Measurements from ENCODE around the gene ATP9B.

ATP9B gene

GRCh38 chr18:79239631-79240030, 170.4 kb downstream of the ATP9B start:
- no peak overlapping the region for H3K4me3 ChIP-seq (ENCODE audit: control insufficient read depth, low read depth, low read length)
- DNase-seq (ENCODE audit: low read depth) = no peak
- no peak for TF ChIP-seq CTCF (conservative IDR thresholded peaks at IDR 0.05; ENCODE audit: control insufficient read depth, insufficient read depth, low read depth, low read length)

GRCh38 chr18:79241755-79242154, 172.6 kb downstream of the ATP9B start:
- no peak for TF ChIP-seq CTCF (conservative IDR thresholded peaks at IDR 0.05; ENCODE audit: control insufficient read depth, insufficient read depth, low read depth, low read length)
- no peak for DNase-seq (ENCODE audit: low read depth)
- no peak overlapping the region for H3K4me3 ChIP-seq (ENCODE audit: control insufficient read depth, low read depth, low read length)

- DNase-seq (ENCODE audit: low read depth) = no peak
- no peak overlapping the region for H3K4me3 ChIP-seq (ENCODE audit: control insufficient read depth, low read depth, low read length)
- TF ChIP-seq CTCF (conservative IDR thresholded peaks at IDR 0.05; ENCODE audit: control insufficient read depth, insufficient read depth, low read depth, low read length) = no peak
Observed at GRCh38 chr18:79242246-79242645, 173.1 kb downstream of the ATP9B start.

GRCh38 chr18:79245517-79246001, 176.4 kb downstream of the ATP9B start:
- no peak overlapping the region for H3K4me3 ChIP-seq (ENCODE audit: control insufficient read depth, low read depth, low read length)
- TF ChIP-seq CTCF (conservative IDR thresholded peaks at IDR 0.05; ENCODE audit: control insufficient read depth, insufficient read depth, low read depth, low read length) = no peak
- peak; percentile 4 for DNase-seq (ENCODE audit: low read depth)

- peak; percentile 77 for DNase-seq (ENCODE audit: low read depth)
- H3K4me3 ChIP-seq (ENCODE audit: control insufficient read depth, low read depth, low read length) = peak overlapping the region; percentile 12
- TF ChIP-seq CTCF (conservative IDR thresholded peaks at IDR 0.05; ENCODE audit: control insufficient read depth, insufficient read depth, low read depth, low read length) = peak; percentile 54
Observed at GRCh38 chr18:79246309-79247108, 177.3 kb downstream of the ATP9B start.

- no peak overlapping the region for H3K4me3 ChIP-seq (ENCODE audit: control insufficient read depth, low read depth, low read length)
- TF ChIP-seq CTCF (conservative IDR thresholded peaks at IDR 0.05; ENCODE audit: control insufficient read depth, insufficient read depth, low read depth, low read length) = no peak
- peak; percentile 13 for DNase-seq (ENCODE audit: low read depth)
Observed at GRCh38 chr18:79248495-79249060, 179.4 kb downstream of the ATP9B start.
